HepG2 (cell line): ENCODE data around the gene LRP1-AS. TPM values are rescaled to one million over a fixed set of nuclear protein-coding genes. Genes with fewer than 3 reads are reported as not detected.

Experiments
- ARNTL ChIP-seq: sonication (generic); formaldehyde crosslinking; IDR thresholded peaks from 2 replicates; pipeline ENCODE4 v1.4.0; 2020; ENCODE audit warnings: mild to moderate bottlenecking, missing genetic modification reagents
- FOXA1 ChIP-seq, 2 experiments: fragments of 450-650 bp in 1 of 2; sonication (generic) in 1 of 2; formaldehyde crosslinking in 1 of 2; IDR thresholded peaks; 2 replicates each; pipeline versions ENCODE4 v1.4.0 to v1.6.1; 2016 to 2020; ENCODE audit warnings: missing genetic modification reagents in 1 of 2
- GATAD1 ChIP-seq: IDR thresholded peaks from 2 replicates; pipeline ENCODE4 v1.6.1; 2016; ENCODE audit warnings: missing genetic modification reagents, missing compliant biosample characterization
- GTF2F1 ChIP-seq: fragments of 150-350 bp; IDR thresholded peaks from 2 replicates; pipeline ENCODE4 v1.6.1; 2014; ENCODE audit warnings: low read length
- KAT8 ChIP-seq: IDR thresholded peaks from 2 replicates; pipeline ENCODE4 v1.6.1; 2016; ENCODE audit warnings: missing genetic modification reagents, missing compliant biosample characterization
- MIER3 ChIP-seq: IDR thresholded peaks from 2 replicates; pipeline ENCODE4 v1.6.1; 2016; ENCODE audit warnings: missing compliant biosample characterization, borderline replicate concordance
- MXI1 ChIP-seq: IDR thresholded peaks from 3 replicates; pipeline ENCODE4 v1.6.1; 2012; ENCODE audit warnings: low read depth, low read length, inconsistent platforms, borderline replicate concordance
- NAIF1 ChIP-seq: sonication (generic); formaldehyde crosslinking; IDR thresholded peaks from 2 replicates; pipeline ENCODE4 v1.5.0; 2020; ENCODE audit warnings: mild to moderate bottlenecking, missing genetic modification reagents, borderline replicate concordance
- PCBP2 ChIP-seq: fragments of 200-400 bp; formaldehyde crosslinking; optimal IDR thresholded peaks from 2 replicates; pipeline ENCODE3; 2018; ENCODE audit warnings: low read length, low read depth; ENCODE audit not compliant: poor library complexity, severe bottlenecking
- SALL1 ChIP-seq: sonication (generic); formaldehyde crosslinking; IDR thresholded peaks from 2 replicates; pipeline ENCODE4 v1.8.0; 2022; ENCODE audit warnings: mild to moderate bottlenecking, missing genetic modification reagents
- TARDBP ChIP-seq: sonication (generic); formaldehyde crosslinking; IDR thresholded peaks from 2 replicates; pipeline ENCODE4 v1.8.0; 2022; ENCODE audit warnings: mild to moderate bottlenecking, missing genetic modification reagents
- ZFP41 ChIP-seq: sonication (generic); formaldehyde crosslinking; IDR thresholded peaks from 2 replicates; pipeline ENCODE4 v1.4.0; 2020; ENCODE audit warnings: mild to moderate bottlenecking, missing genetic modification reagents, borderline replicate concordance
- ZNF180 ChIP-seq: sonication (generic); formaldehyde crosslinking; IDR thresholded peaks from 2 replicates; pipeline ENCODE4 v1.4.0; 2020; ENCODE audit warnings: low read depth, missing genetic modification reagents, borderline replicate concordance
- ZNF263 ChIP-seq: sonication (generic); formaldehyde crosslinking; IDR thresholded peaks from 2 replicates; pipeline ENCODE4 v1.4.0; 2020; ENCODE audit warnings: missing genetic modification reagents
- ZNF33A ChIP-seq: sonication (generic); formaldehyde crosslinking; IDR thresholded peaks from 2 replicates; pipeline ENCODE4 v1.5.1; 2020; ENCODE audit warnings: missing genetic modification reagents, mild to moderate bottlenecking, moderate library complexity, borderline replicate concordance
- ZNF598 ChIP-seq: sonication (generic); formaldehyde crosslinking; IDR thresholded peaks from 2 replicates; pipeline ENCODE4 v1.5.1; 2020; ENCODE audit warnings: mild to moderate bottlenecking, missing genetic modification reagents, borderline replicate concordance
- ZNF782 ChIP-seq: sonication (generic); formaldehyde crosslinking; IDR thresholded peaks from 2 replicates; pipeline ENCODE4 v1.4.0; 2020; ENCODE audit warnings: missing genetic modification reagents, mild to moderate bottlenecking, borderline replicate concordance
- ZSCAN31 ChIP-seq: sonication (generic); formaldehyde crosslinking; IDR thresholded peaks from 2 replicates; pipeline ENCODE4 v1.5.0; 2020; ENCODE audit warnings: low read depth, mild to moderate bottlenecking, missing genetic modification reagents
- polyA plus RNA-seq, 8 experiments: library from polyadenylated mRNA; depleted of rRNA in 3 of 8; stranded (reverse) in 7 of 8; unstranded in 1 of 8; fragments of >200 nt; fragmentation: Illumina TruSeq in 4 of 8; extraction: Trizol in 4 of 8; gene quantifications; 2 replicates each; pipeline versions ENCODE4 v1.2.1 to v1.2.3, GENCODE V29; 2011 to 2016; ENCODE audit warnings: low read depth in 4 of 8, missing spikeins in 1 of 8, mixed read lengths in 1 of 8; ENCODE audit not compliant: insufficient read depth in 1 of 8
- total RNA-seq, 5 experiments: library from RNA; depleted of rRNA; stranded (reverse); fragments of >200 nt; fragmentation: Illumina TruSeq; extraction: Trizol; gene quantifications; 2 replicates each; pipeline ENCODE4 v1.2.3, GENCODE V29; 2016; ENCODE audit warnings: low read depth in 1 of 5
- TF ChIP-seq, protein P1 (sequence below): fragments of 450-650 bp; IDR thresholded peaks from 2 replicates; pipeline ENCODE4 v1.6.1; 2016
- TF ChIP-seq, protein P2 (sequence below): sonication (generic); formaldehyde crosslinking; IDR thresholded peaks from 2 replicates; pipeline ENCODE4 v1.8.0; 2022; ENCODE audit warnings: mild to moderate bottlenecking, missing genetic modification reagents, moderate library complexity
- TF ChIP-seq, protein P3 (sequence below): sonication (generic); formaldehyde crosslinking; IDR thresholded peaks from 2 replicates; pipeline ENCODE4 v1.4.0; 2020; ENCODE audit warnings: mild to moderate bottlenecking, low read depth, missing genetic modification reagents
- TF ChIP-seq, protein P4 (sequence below): sonication (generic); formaldehyde crosslinking; IDR thresholded peaks from 2 replicates; pipeline ENCODE4 v1.5.1; 2020; ENCODE audit warnings: missing genetic modification reagents, mild to moderate bottlenecking, borderline replicate concordance
- TF ChIP-seq, protein P5 (sequence below): sonication (generic); formaldehyde crosslinking; IDR thresholded peaks from 2 replicates; pipeline ENCODE4 v1.4.0; 2020; ENCODE audit warnings: mild to moderate bottlenecking, missing genetic modification reagents

Gene LRP1-AS
- total and polyA plus RNA-seq, 2 of the 13 experiments (the other 11 are each of a cell fraction or from before 2014, with no cell fraction given), result 0.20 TPM; not detected in 1

DNA sequence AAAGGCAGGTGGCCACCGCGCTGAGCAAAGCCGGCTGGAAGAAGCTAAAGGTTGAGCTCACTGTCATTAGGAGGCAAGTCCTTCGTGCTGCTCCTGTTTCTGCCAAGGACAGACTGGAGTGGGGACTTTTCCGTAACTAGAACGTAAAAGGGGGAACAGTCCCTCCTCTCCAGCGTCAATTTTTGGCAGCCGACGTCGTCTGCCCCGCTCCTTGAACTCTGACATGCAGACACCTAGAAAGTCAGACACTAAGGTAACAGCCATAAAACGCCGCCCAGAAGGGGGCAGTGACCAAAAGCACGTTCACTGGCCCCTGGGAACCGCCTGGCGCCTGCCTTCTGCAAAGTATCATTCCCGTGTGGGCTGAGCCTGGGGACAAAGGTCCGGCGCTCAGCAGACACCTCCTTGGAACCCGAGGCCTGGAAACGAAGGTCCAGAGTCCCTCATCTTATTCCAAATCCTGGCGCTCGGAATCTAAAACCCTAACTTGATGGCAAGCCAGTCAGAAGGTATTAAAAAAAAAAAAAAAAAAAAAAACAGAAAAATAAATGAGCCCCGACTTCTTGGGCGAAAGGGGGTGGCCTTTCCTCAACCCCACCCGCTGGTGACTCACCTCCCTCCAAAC, 20.2 kb downstream of the LRP1-AS start (continued):
- no peak for TF ChIP-seq NAIF1 (CRISPR knock-in tag)
- TF ChIP-seq ZNF180 (CRISPR knock-in tag), result no peak
- peak; percentile 80 for TF ChIP-seq SALL1 (CRISPR knock-in tag)
- TF ChIP-seq, protein P1, sequence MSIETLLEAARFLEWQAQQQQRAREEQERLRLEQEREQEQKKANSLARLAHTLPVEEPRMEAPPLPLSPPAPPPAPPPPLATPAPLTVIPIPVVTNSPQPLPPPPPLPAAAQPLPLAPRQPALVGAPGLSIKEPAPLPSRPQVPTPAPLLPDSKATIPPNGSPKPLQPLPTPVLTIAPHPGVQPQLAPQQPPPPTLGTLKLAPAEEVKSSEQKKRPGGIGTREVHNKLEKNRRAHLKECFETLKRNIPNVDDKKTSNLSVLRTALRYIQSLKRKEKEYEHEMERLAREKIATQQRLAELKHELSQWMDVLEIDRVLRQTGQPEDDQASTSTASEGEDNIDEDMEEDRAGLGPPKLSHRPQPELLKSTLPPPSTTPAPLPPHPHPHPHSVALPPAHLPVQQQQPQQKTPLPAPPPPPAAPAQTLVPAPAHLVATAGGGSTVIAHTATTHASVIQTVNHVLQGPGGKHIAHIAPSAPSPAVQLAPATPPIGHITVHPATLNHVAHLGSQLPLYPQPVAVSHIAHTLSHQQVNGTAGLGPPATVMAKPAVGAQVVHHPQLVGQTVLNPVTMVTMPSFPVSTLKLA, result no peak
- no peak for TF ChIP-seq GTF2F1
- no peak for TF ChIP-seq ZNF33A (CRISPR knock-in tag)
- TF ChIP-seq, protein P2, sequence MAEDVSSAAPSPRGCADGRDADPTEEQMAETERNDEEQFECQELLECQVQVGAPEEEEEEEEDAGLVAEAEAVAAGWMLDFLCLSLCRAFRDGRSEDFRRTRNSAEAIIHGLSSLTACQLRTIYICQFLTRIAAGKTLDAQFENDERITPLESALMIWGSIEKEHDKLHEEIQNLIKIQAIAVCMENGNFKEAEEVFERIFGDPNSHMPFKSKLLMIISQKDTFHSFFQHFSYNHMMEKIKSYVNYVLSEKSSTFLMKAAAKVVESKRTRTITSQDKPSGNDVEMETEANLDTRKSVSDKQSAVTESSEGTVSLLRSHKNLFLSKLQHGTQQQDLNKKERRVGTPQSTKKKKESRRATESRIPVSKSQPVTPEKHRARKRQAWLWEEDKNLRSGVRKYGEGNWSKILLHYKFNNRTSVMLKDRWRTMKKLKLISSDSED (CRISPR knock-in tag), result no peak
- TF ChIP-seq, protein P3, sequence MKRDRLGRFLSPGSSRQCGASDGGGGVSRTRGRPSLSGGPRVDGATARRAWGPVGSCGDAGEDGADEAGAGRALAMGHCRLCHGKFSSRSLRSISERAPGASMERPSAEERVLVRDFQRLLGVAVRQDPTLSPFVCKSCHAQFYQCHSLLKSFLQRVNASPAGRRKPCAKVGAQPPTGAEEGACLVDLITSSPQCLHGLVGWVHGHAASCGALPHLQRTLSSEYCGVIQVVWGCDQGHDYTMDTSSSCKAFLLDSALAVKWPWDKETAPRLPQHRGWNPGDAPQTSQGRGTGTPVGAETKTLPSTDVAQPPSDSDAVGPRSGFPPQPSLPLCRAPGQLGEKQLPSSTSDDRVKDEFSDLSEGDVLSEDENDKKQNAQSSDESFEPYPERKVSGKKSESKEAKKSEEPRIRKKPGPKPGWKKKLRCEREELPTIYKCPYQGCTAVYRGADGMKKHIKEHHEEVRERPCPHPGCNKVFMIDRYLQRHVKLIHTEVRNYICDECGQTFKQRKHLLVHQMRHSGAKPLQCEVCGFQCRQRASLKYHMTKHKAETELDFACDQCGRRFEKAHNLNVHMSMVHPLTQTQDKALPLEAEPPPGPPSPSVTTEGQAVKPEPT (CRISPR knock-in tag), result no peak
- TF ChIP-seq, protein P4, sequence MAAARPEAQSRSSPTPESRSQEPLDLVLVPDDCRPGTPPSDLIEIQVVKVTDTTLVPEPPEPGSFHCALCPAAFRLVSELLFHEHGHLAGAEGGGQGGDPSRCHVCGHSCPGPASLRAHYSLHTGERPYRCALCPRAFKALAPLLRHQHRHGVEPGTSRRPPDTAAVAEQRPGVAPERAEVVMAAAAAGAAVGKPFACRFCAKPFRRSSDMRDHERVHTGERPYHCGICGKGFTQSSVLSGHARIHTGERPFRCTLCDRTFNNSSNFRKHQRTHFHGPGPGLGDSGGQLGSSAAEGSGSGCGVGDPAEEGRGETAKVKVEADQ, result 0 out of 2 replicates have a peak, but pooled peaks have one; percentile 42
- TF ChIP-seq GATAD1 (CRISPR knock-in tag), result 0 out of 2 replicates have a peak, but pooled peaks have one; percentile 16
- TF ChIP-seq ZNF598 (CRISPR knock-in tag), result 0 out of 2 replicates have a peak, but pooled peaks have one; percentile 79
- TF ChIP-seq PCBP2, result no peak
- TF ChIP-seq KAT8, result no peak
- TF ChIP-seq ARNTL (CRISPR knock-in tag), result no peak
- TF ChIP-seq FOXA1 (IDR thresholded peaks at IDR 0.05), result no peak
- TF ChIP-seq FOXA1 (CRISPR knock-in tag; IDR thresholded peaks at IDR 0.05), result no peak; the same call in 1 of the 2 replicates
- peak; percentile 21; the same call in 1 of the 2 replicates for TF ChIP-seq MIER3 (CRISPR knock-in tag)
- TF ChIP-seq ZNF263, result peak; percentile 60; the same call in 1 of the 2 replicates
- no peak for TF ChIP-seq ZSCAN31
- TF ChIP-seq ZFP41 (CRISPR knock-in tag), result no peak
- peak; percentile 74; the same call in 1 of the 2 replicates for TF ChIP-seq TARDBP
- TF ChIP-seq MXI1, result peak; percentile 72; the same call in 1 of the 3 replicates
- TF ChIP-seq, protein P5, sequence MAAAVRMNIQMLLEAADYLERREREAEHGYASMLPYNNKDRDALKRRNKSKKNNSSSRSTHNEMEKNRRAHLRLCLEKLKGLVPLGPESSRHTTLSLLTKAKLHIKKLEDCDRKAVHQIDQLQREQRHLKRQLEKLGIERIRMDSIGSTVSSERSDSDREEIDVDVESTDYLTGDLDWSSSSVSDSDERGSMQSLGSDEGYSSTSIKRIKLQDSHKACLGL (CRISPR knock-in tag), result no peak
- no peak for TF ChIP-seq ZNF782 (CRISPR knock-in tag)
